IPS-20b (cell line): ENCODE data around the gene PTPRCAP.

ENCODE experiments used
- H3K27ac ChIP-seq: one replicate; pipeline ENCODE4 v1.5.1; 2013; ENCODE audit warnings: low read length
- H3K27me3 ChIP-seq: 2 replicates; pipeline ENCODE4 v1.6.1; 2013; ENCODE audit warnings: mild to moderate bottlenecking, low read length, inconsistent platforms; ENCODE audit not compliant: insufficient read depth
- H3K36me3 ChIP-seq: 2 replicates; pipeline ENCODE4 v1.6.1; 2013; ENCODE audit warnings: low read depth, mild to moderate bottlenecking, inconsistent platforms, low read length, moderate library complexity; ENCODE audit not compliant: insufficient read depth
- H3K4me1 ChIP-seq: 2 replicates; pipeline ENCODE4 v1.6.1; 2013; ENCODE audit warnings: mild to moderate bottlenecking, control low read depth, inconsistent platforms, low read length, moderate library complexity; ENCODE audit not compliant: insufficient read depth
- H3K4me3 ChIP-seq: 2 replicates; pipeline ENCODE4 v1.5.1; 2013; ENCODE audit warnings: mild to moderate bottlenecking, low read length, inconsistent platforms
- H3K9ac ChIP-seq: 2 replicates; pipeline ENCODE4 v1.6.1; 2013; ENCODE audit warnings: low read depth, mild to moderate bottlenecking, inconsistent platforms, low read length, moderate library complexity
- H3K9me3 ChIP-seq: 2 replicates; pipeline ENCODE4 v1.6.1; 2013; ENCODE audit warnings: mild to moderate bottlenecking, low read depth, low read length, inconsistent platforms; ENCODE audit not compliant: insufficient read depth

PTPRCAP gene

GRCh38 chr11:67463680-67464410, 26.4 kb upstream of the PTPRCAP start:
- no peaks in the 10 kb centered on the region for H3K36me3 ChIP-seq
- H3K27me3 ChIP-seq = no peaks in the 10 kb centered on the region; the same call in 1 of the 2 replicates
- H3K4me1 ChIP-seq = peaks cover 11% of the 10 kb centered on the region
- H3K9me3 ChIP-seq = no peaks in the 10 kb centered on the region
- no peak overlapping the region for H3K27ac ChIP-seq
- peak overlapping the region; percentile 95; the same call in 1 of the 2 replicates for H3K4me3 ChIP-seq
- H3K9ac ChIP-seq = peak overlapping the region; percentile 66; the same call in 1 of the 2 replicates

- Histone ChIP-seq H3K36me3 (no peaks in the 10 kb centered on the region), H3K27ac (no peak overlapping the region), H3K9me3 (no peaks in the 10 kb centered on the region), H3K27me3 (no peaks in the 10 kb centered on the region; the same call in 1 of the 2 replicates), H3K9ac (no peak overlapping the region), H3K4me1 (peaks cover 8% of the 10 kb centered on the region), H3K4me3 (no peak overlapping the region)
Observed at GRCh38 chr11:67463186-67463585, 25.7 kb upstream of the PTPRCAP start.

GRCh38 chr11:67458266-67458665, 20.8 kb upstream of the PTPRCAP start:
- no peak overlapping the region for H3K4me3 ChIP-seq
- H3K4me1 ChIP-seq = no peaks in the 10 kb centered on the region
- H3K36me3 ChIP-seq = no peaks in the 10 kb centered on the region
- H3K27ac ChIP-seq = no peak overlapping the region
- no peak overlapping the region for H3K9ac ChIP-seq
- no peaks in the 10 kb centered on the region for H3K9me3 ChIP-seq
- H3K27me3 ChIP-seq = no peaks in the 10 kb centered on the region; the same call in 1 of the 2 replicates

GRCh38 chr11:67457453-67457852, 20.0 kb upstream of the PTPRCAP start:
- Histone ChIP-seq H3K4me3 (no peak overlapping the region), H3K9ac (no peak overlapping the region), H3K4me1 (no peaks in the 10 kb centered on the region), H3K36me3 (no peaks in the 10 kb centered on the region), H3K27ac (no peak overlapping the region), H3K27me3 (no peaks in the 10 kb centered on the region; the same call in 1 of the 2 replicates), H3K9me3 (no peaks in the 10 kb centered on the region)

GRCh38 chr11:67456068-67456705, 18.7 kb upstream of the PTPRCAP start:
- Histone ChIP-seq H3K4me1 (no peaks in the 10 kb centered on the region), H3K9me3 (no peaks in the 10 kb centered on the region), H3K27me3 (no peaks in the 10 kb centered on the region; the same call in 1 of the 2 replicates), H3K4me3 (no peak overlapping the region), H3K27ac (no peak overlapping the region), H3K36me3 (no peaks in the 10 kb centered on the region), H3K9ac (no peak overlapping the region; the same call in 1 of the 2 replicates)

GRCh38 chr11:67455054-67455453, 17.6 kb upstream of the PTPRCAP start, which contains the start of gene CABP4:
Gene CABP4, plus strand, starts transcription at chr11:67455354. Its CDS starts 70 bp downstream, at chr11:67455424.
- Histone ChIP-seq H3K36me3 (no peaks in the 10 kb centered on the region), H3K4me1 (no peaks in the 10 kb centered on the region), H3K9ac (no peak within 1 kb of the TSS; the same call in 1 of the 2 replicates), H3K9me3 (no peaks in the 10 kb centered on the region), H3K27ac (no peak within 1 kb of the TSS), H3K4me3 (no peak within 1 kb of the TSS), H3K27me3 (no peaks in the 10 kb centered on the region; the same call in 1 of the 2 replicates)

GRCh38 chr11:67453816-67454732, 16.6 kb upstream of the PTPRCAP start:
- no peaks in the 10 kb centered on the region for H3K27me3 ChIP-seq
- no peaks in the 10 kb centered on the region for H3K4me1 ChIP-seq
- no peak overlapping the region for H3K4me3 ChIP-seq
- H3K27ac ChIP-seq = no peak overlapping the region
- H3K36me3 ChIP-seq = no peaks in the 10 kb centered on the region
- no peak overlapping the region for H3K9ac ChIP-seq
- no peaks in the 10 kb centered on the region for H3K9me3 ChIP-seq

- no peak within 1 kb of the TSS for H3K9ac ChIP-seq
Observed at GRCh38 chr11:67452141-67452952, 14.9 kb upstream of the PTPRCAP start, which contains the start of gene GPR152. Gene GPR152, minus strand, starts transcription at chr11:67452729. Its CDS starts 5 bp downstream, at chr11:67452724.

GRCh38 chr11:67451658-67451976, 14.1 kb upstream of the PTPRCAP start:
- Histone ChIP-seq H3K9me3 (no peaks in the 10 kb centered on the region), H3K4me1 (no peaks in the 10 kb centered on the region), H3K4me3 (no peak overlapping the region), H3K9ac (no peak overlapping the region), H3K27me3 (no peaks in the 10 kb centered on the region), H3K27ac (no peak overlapping the region), H3K36me3 (no peaks in the 10 kb centered on the region)

More at GRCh38 chr11:67452141-67452952, 14.9 kb upstream of the PTPRCAP start, which contains the start of gene GPR152:
- H3K9me3 ChIP-seq = no peaks in the 10 kb centered on the region
- no peak within 1 kb of the TSS for H3K4me3 ChIP-seq
- no peaks in the 10 kb centered on the region for H3K36me3 ChIP-seq
- H3K27ac ChIP-seq = no peak within 1 kb of the TSS
- H3K4me1 ChIP-seq = no peaks in the 10 kb centered on the region
- no peaks in the 10 kb centered on the region for H3K27me3 ChIP-seq

- no peak overlapping the region for H3K27ac ChIP-seq
- no peaks in the 10 kb centered on the region for H3K27me3 ChIP-seq
- H3K4me1 ChIP-seq = no peaks in the 10 kb centered on the region
- H3K4me3 ChIP-seq = no peak overlapping the region
- no peaks in the 10 kb centered on the region for H3K9me3 ChIP-seq
- H3K9ac ChIP-seq = no peak overlapping the region
- H3K36me3 ChIP-seq = no peaks in the 10 kb centered on the region
Observed at GRCh38 chr11:67450796-67451657, 13.5 kb upstream of the PTPRCAP start.
